Memory B cell (primary cell): ENCODE results near the gene MIB2.

Experiments used
- ATAC-seq: fragments of 150-1000 bp; cut with Tn5 transposase; 2 replicates; pipeline ENCODE4 v1.10.0; 2021; ENCODE audit warnings: low read depth, mild to moderate bottlenecking, moderate library complexity
- DNase-seq, 2 donors: peaks; one replicate each; pipeline ENCODE4 v3.0.0; 2022; ENCODE audit warnings: low spot score in 2 of 2
- H3K27ac Mint-ChIP-seq: one replicate; pipeline ENCODE4 v1.8.0; 2022; ENCODE audit warnings: mild to moderate bottlenecking, moderate library complexity, mixed read lengths
- H3K27me3 Mint-ChIP-seq: one replicate; pipeline ENCODE4 v1.8.0; 2022; ENCODE audit warnings: mixed read lengths
- H3K36me3 Mint-ChIP-seq: one replicate; pipeline ENCODE4 v1.8.0; 2022; ENCODE audit warnings: mild to moderate bottlenecking, mixed read lengths
- H3K4me1 Mint-ChIP-seq: one replicate; pipeline ENCODE4 v1.8.0; 2022; ENCODE audit warnings: mixed read lengths
- H3K4me3 Mint-ChIP-seq: one replicate; pipeline ENCODE4 v1.8.0; 2022; ENCODE audit warnings: mild to moderate bottlenecking, moderate library complexity, mixed read lengths
- H3K9me3 Mint-ChIP-seq: one replicate; pipeline ENCODE4 v1.8.0; 2022; ENCODE audit warnings: mixed read lengths

MIB2 gene

GRCh38 chr1:1624443-1625403 lies 9.4 kb downstream of the MIB2 start:
- H3K27me3 Mint-ChIP-seq, result no peaks in the 10 kb centered on the region
- H3K4me1 Mint-ChIP-seq, result peaks cover 3% of the 10 kb centered on the region
- ATAC-seq, result no peak
- H3K36me3 Mint-ChIP-seq, result no peaks in the 10 kb centered on the region
- no peaks in the 10 kb centered on the region for H3K9me3 Mint-ChIP-seq
- no peak overlapping the region for H3K4me3 Mint-ChIP-seq
- no peak for DNase-seq
- no peak overlapping the region for H3K27ac Mint-ChIP-seq

- Mint-ChIP-seq H3K36me3 (peaks cover 2% of the 10 kb centered on the region), H3K4me1 (peaks cover 8% of the 10 kb centered on the region), H3K9me3 (no peaks in the 10 kb centered on the region), H3K27ac (no peak overlapping the region), H3K4me3 (no peak overlapping the region), H3K27me3 (peaks cover 2% of the 10 kb centered on the region)
- no peak for ATAC-seq
- DNase-seq, result no peak
Observed at GRCh38 chr1:1625404-1625775, 10.1 kb downstream of the MIB2 start.

GRCh38 chr1:1625824-1626206 lies 10.5 kb downstream of the MIB2 start:
- no peaks in the 10 kb centered on the region for H3K9me3 Mint-ChIP-seq
- H3K4me3 Mint-ChIP-seq, result no peak overlapping the region
- H3K27me3 Mint-ChIP-seq, result peaks cover 2% of the 10 kb centered on the region
- peaks cover 2% of the 10 kb centered on the region for H3K36me3 Mint-ChIP-seq
- no peak for DNase-seq
- no peak for ATAC-seq
- peaks cover 9% of the 10 kb centered on the region for H3K4me1 Mint-ChIP-seq
- no peak overlapping the region for H3K27ac Mint-ChIP-seq

GRCh38 chr1:1626207-1627141 lies 11.2 kb downstream of the MIB2 start:
- Mint-ChIP-seq H3K9me3 (no peaks in the 10 kb centered on the region), H3K4me3 (no peak overlapping the region), H3K27me3 (peaks cover 2% of the 10 kb centered on the region), H3K36me3 (peaks cover 2% of the 10 kb centered on the region), H3K27ac (no peak overlapping the region), H3K4me1 (peaks cover 9% of the 10 kb centered on the region)
- DNase-seq (no peak), ATAC-seq (no peak)

DNA sequence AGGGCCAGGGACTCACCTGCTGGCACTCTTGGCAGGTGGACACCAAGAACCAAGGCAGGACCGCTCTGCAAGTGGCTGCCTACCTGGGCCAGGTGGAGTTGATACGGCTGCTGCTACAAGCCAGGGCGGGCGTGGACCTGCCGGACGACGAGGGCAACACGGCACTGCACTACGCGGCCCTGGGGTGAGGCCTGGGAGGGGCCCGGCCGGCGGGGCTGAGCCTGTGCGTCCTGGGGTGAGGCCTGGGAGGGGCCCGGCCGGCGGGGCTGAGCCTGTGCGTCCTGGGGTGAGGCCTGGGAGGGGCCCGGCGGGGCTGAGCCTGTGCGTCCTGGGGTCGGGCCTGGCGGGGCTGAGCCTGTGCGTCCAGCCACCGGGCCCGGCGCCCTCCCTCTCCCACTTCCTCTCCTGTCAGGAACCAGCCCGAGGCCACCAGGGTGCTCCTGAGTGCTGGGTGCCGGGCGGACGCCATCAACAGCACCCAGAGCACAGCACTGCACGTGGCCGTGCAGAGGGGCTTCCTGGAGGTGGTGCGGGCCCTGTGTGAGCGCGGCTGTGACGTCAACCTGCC lies 12.0 kb downstream of the MIB2 start:
- H3K4me1 Mint-ChIP-seq, result peaks cover 11% of the 10 kb centered on the region
- ATAC-seq (no peak), DNase-seq (no peak)
- no peak overlapping the region for H3K4me3 Mint-ChIP-seq
- peaks cover 4% of the 10 kb centered on the region for H3K27me3 Mint-ChIP-seq
- no peaks in the 10 kb centered on the region for H3K9me3 Mint-ChIP-seq
- no peak overlapping the region for H3K27ac Mint-ChIP-seq
- peaks cover 2% of the 10 kb centered on the region for H3K36me3 Mint-ChIP-seq

DNA sequence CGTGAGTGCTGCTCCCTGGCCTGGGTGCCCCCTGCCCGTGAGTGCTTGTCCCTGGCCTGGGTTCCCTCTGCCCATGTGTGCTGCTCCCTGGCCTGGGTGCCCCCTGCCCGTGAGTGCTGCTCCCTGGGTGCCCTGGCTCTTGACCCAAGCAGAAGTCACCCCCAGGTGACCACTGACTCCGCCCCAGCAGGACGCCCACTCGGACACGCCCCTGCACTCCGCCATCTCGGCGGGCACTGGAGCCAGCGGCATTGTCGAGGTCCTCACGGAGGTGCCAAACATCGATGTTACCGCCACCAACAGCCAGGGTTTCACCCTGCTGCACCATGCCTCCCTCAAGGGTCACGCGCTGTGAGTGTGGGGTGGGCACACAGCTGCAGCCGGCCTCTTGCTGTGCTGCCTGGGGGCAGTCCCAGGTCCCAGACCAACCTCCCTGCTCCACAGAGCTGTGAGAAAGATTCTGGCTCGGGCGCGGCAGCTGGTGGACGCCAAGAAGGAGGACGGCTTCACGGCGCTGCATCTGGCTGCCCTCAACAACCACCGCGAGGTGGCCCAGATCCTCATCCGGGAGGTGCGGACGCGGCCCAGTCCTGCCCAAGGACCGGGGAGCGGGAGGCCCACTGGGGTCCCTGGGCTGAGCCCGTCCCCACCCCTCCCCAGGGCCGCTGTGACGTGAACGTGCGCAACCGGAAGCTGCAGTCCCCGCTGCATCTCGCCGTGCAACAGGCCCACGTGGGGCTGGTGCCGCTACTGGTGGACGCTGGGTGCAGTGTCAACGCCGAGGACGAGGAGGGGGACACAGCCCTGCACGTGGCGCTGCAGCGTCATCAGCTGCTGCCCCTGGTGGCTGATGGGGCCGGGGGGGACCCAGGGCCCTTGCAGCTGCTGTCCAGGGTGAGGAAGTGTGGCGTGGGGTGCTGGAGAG lies 12.8 kb downstream of the MIB2 start:
- Mint-ChIP-seq H3K36me3 (peaks cover 2% of the 10 kb centered on the region), H3K4me1 (peaks cover 11% of the 10 kb centered on the region), H3K27ac (no peak overlapping the region), H3K9me3 (no peaks in the 10 kb centered on the region), H3K27me3 (peaks cover 4% of the 10 kb centered on the region), H3K4me3 (peak overlapping the region; percentile 57)
- DNase-seq (no peak), ATAC-seq (no peak)

DNA sequence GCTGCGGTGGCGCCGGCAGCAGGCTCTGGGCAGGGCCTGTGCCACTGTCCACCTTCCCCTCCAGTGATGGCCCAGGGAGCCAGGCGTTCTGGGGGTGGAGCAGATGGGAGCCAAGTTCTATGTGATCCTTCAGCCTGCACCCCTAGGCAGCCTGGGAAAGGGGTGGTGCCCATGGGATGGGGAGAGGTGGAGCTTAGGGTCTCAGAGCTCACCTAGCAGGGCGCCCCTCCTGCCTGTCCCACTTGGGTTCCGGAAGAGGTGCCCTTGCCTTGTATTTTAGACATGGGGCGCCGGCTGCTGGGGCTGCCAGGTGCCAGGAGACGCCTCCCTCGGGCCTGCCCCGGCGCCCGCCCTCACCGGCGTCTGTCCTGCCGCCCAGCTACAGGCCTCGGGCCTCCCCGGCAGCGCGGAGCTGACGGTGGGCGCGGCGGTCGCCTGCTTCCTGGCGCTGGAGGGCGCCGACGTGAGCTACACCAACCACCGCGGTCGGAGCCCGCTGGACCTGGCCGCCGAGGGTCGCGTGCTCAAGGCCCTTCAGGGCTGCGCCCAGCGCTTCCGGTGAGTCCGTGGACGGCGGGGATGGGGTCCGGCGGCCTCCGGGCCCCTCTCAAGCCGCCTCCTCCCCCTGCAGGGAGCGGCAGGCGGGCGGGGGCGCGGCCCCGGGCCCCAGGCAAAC lies 13.6 kb downstream of the MIB2 start:
- Mint-ChIP-seq H3K4me1 (peaks cover 11% of the 10 kb centered on the region), H3K27me3 (peaks cover 4% of the 10 kb centered on the region), H3K36me3 (peaks cover 2% of the 10 kb centered on the region), H3K27ac (no peak overlapping the region), H3K4me3 (peak overlapping the region; percentile 57), H3K9me3 (no peaks in the 10 kb centered on the region)
- ATAC-seq (no peak), DNase-seq (no peak)

DNA sequence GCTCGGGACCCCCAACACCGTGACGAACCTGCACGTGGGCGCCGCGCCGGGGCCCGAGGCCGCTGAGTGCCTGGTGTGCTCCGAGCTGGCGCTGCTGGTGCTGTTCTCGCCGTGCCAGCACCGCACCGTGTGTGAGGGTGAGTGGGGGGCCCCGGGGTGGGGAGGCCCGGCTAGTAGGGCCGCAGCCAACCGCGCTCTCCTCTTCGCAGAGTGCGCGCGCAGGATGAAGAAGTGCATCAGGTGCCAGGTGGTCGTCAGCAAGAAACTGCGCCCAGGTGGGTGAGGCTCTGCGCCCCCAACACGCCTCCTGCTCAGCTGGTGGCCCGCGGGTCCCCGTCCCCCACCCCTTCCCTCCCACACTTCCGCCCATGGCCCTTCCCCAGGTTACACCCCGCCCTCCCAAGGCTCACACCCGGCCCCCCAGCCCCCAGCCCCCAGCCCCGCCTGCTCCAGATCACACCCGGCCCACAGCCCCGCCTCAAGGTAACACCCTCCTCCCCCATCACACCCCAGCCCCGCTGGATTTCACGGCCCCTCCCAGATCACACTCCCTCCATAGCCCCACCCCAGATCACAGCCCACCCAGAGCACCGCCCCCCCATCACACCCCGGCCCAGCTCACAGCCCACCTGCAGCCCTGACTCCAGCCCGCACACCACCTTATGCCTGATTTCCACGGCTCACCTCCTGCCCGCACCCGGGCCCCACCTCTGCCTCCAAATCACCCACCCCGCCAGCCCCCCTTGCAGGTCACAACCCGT lies 14.3 kb downstream of the MIB2 start:
- H3K4me1 Mint-ChIP-seq, result peaks cover 11% of the 10 kb centered on the region
- peaks cover 2% of the 10 kb centered on the region for H3K36me3 Mint-ChIP-seq
- H3K4me3 Mint-ChIP-seq, result peak overlapping the region; percentile 80
- H3K27ac Mint-ChIP-seq, result peak overlapping the region; percentile 91
- peak; percentile 35 for ATAC-seq
- H3K27me3 Mint-ChIP-seq, result peaks cover 4% of the 10 kb centered on the region
- DNase-seq, result no peak
- H3K9me3 Mint-ChIP-seq, result no peaks in the 10 kb centered on the region

DNA sequence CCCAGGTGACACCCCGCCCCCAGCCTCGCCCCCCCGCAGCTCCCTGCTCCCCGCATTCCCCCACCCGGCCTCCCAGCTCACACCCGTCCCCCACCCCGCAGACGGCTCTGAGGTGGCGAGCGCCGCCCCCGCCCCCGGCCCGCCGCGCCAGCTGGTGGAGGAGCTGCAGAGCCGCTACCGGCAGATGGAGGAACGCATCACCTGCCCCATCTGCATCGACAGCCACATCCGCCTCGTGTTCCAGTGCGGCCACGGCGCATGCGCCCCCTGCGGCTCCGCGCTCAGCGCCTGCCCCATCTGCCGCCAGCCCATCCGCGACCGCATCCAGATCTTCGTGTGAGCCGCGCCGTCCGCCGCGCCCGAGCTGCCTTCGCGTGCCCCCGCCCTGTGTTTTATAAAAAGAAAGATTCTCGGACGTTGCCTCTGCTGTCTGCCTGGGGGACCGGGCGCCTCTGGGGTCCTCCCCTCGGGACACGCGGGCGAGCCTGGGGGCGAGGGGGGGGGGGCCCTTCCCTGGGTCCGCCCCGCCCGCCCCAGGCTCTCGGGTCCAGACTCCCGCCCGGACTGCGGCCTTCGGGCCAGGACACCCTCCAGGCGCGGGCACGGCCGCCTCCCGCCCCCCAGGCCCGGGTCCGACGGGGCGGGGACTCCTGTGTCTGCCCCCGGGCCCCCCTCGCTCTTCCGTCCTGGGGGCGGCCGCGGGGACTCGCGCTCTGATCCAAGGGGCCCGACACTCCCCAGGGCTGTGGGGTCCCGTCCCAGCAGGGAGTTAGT lies 15.1 kb downstream of the MIB2 start:
- ATAC-seq, result peak; percentile 90
- Mint-ChIP-seq H3K9me3 (no peaks in the 10 kb centered on the region), H3K27ac (peak overlapping the region; percentile 91), H3K27me3 (peaks cover 4% of the 10 kb centered on the region), H3K4me1 (peaks cover 11% of the 10 kb centered on the region), H3K36me3 (peaks cover 2% of the 10 kb centered on the region), H3K4me3 (peak overlapping the region; percentile 83)
- DNase-seq, result peak; percentile 86 to 95

DNA sequence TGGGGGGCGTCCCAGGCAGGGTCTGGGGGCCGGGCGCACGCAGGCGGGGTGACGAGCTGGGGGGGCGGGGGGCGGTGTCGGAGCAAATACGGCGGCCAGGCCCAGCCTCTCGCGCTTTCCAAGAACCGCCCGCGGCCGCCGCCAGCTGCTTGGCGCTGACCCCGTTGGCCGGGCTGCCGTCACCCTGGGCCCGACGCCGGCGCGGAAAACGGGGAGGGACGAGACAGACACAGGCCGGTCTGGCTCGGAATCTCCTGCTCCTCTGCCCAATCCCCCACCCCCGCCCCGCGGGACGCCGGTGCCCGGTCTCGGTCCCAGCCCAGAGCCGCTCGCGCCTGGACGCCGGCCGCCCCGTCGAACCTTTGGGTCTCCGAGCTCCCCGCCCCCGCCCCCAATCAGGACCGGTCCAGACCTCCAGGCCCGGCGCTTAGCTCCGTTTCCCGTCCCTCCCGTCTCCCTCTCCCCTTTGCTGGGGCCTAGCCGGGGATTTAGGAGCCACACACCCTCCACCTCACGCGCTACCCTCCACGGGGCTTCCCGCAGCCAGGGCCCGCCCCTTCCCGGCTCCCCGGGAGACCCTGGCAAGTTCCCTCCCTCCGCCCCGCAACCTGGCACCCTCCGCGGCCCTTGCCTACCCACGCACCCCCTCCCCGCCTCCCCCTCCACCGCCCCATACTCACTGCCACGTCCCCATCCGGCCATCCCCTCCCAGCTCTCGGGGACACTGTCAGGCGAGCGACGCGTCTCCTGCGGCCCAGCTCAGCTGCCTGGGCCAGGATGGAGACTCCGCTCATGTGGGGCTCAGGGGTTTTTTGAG lies 15.9 kb downstream of the MIB2 start:
- no peaks in the 10 kb centered on the region for H3K9me3 Mint-ChIP-seq
- ATAC-seq, result no peak
- peaks cover 2% of the 10 kb centered on the region for H3K36me3 Mint-ChIP-seq
- DNase-seq, result no peak
- H3K4me1 Mint-ChIP-seq, result peaks cover 9% of the 10 kb centered on the region
- no peak overlapping the region for H3K27ac Mint-ChIP-seq
- H3K27me3 Mint-ChIP-seq, result peaks cover 4% of the 10 kb centered on the region
- H3K4me3 Mint-ChIP-seq, result peak overlapping the region; percentile 69

DNA sequence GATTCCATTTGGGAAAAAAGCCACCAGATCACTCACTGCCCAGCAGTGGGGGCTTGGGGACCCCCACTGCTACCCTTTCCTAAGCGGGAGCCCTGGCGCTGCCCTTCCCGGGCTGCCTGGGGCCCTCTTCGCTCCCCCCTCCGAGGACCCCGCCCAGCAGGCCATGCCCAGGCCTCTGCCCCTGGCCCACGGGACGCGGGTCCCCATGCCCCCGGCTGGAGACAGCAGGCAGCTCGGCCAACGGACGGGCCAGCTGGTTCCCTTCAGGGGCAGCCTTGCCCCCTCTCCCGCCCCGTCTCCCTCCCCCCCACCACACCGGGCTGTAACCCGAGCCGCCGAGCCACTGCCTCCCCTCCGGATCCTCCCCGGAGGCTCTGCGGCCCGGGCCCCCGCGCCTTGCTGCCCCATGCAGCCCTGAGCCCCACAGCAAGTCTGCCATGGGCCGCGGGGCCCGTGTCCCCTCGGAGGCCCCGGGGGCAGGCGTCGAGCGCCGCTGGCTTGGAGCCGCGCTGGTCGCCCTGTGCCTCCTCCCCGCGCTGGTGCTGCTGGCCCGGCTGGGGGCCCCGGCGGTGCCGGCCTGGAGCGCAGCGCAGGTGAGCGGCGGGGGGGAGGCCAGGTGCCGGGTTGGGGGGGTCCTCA lies 16.6 kb downstream of the MIB2 start, which contains the start of gene MMP23B:
Gene MMP23B (plus strand): TSS at position 392 of the 639 bp plus-strand sequence. CDS start 46 bp downstream, at position 438.
- Mint-ChIP-seq H3K4me3 (peak within 1 kb of the TSS; percentile 69), H3K4me1 (peaks cover 9% of the 10 kb centered on the region), H3K27me3 (peaks cover 4% of the 10 kb centered on the region), H3K9me3 (no peaks in the 10 kb centered on the region), H3K36me3 (peaks cover 4% of the 10 kb centered on the region), H3K27ac (no peak within 1 kb of the TSS)
- DNase-seq (no peak), ATAC-seq (no peak)
